ENCODE results near the gene ETV7.

ETV7 gene

GRCh38 chr6:36318690-36319435, 68.6 kb downstream of the ETV7 start:
- DNase-seq = no peak

GRCh38 chr6:36317623-36318022, 69.8 kb downstream of the ETV7 start:
- DNase-seq = no peak
